OCI-LY7 (cell line): Measurements from ENCODE around the gene GCM1. TPM values are rescaled to one million over a fixed set of nuclear protein-coding genes. Genes with fewer than 3 reads are reported as not detected.

Source experiments
- BruUV-seq: library from RNA; stranded (reverse); fragments of 400-500 nt; replicated peaks from 2 replicates; lab custom pipeline; 2021; lab: Mats Ljungman, UMichigan
- CTCF ChIA-PET: fragments of 300-600 bp; sonication (Branson Sonifier 250); formaldehyde crosslinking; loops from one replicate; lab custom pipeline; 2022; ENCODE audit warnings: antibody characterized with exemption; ENCODE audit not compliant: unreplicated experiment; lab: Charles Lee
- POLR2A ChIA-PET: fragments of 300-600 bp; sonication (Branson Sonifier 250); formaldehyde crosslinking; loops from one replicate; lab custom pipeline; 2022; ENCODE audit warnings: antibody characterized with exemption; lab: Charles Lee
- DNase-seq: peaks from one replicate; pipeline ENCODE4 v3.0.0-alpha.2; 2015; ENCODE audit warnings: low spot score
- H2AFZ ChIP-seq: fragments of 200-600 bp; sonication (generic), shearing (Covaris generic); 2 replicates; pipeline ENCODE4 v1.6.1; 2014; ENCODE audit warnings: mild to moderate bottlenecking, antibody characterized with exemption, low read length, moderate library complexity
- H3K27ac ChIP-seq: fragments of 200-600 bp; sonication (generic); 2 replicates; pipeline ENCODE4 v1.5.1; 2014; ENCODE audit warnings: mixed run types, low read depth, mild to moderate bottlenecking, moderate library complexity, low read length, inconsistent platforms; ENCODE audit not compliant: poor library complexity, severe bottlenecking
- H3K36me3 ChIP-seq: fragments of 200-600 bp; sonication (generic); 2 replicates; pipeline ENCODE4 v1.6.1; 2014; ENCODE audit warnings: mild to moderate bottlenecking, antibody characterized with exemption, low read length, moderate library complexity, mixed read lengths; ENCODE audit not compliant: insufficient read depth
- H3K4me1 ChIP-seq: fragments of 200-600 bp; sonication (generic); 2 replicates; pipeline ENCODE4 v1.5.1; 2014; ENCODE audit warnings: mild to moderate bottlenecking, low read length; ENCODE audit not compliant: insufficient read depth, poor library complexity, severe bottlenecking
- H3K4me2 ChIP-seq: fragments of 200-600 bp; sonication (generic); 2 replicates; pipeline ENCODE4 v1.6.1; 2014; ENCODE audit warnings: mild to moderate bottlenecking, low read length
- H3K4me3 ChIP-seq: fragments of 200-600 bp; sonication (generic); 2 replicates; pipeline ENCODE4 v1.5.1; 2014; ENCODE audit warnings: mild to moderate bottlenecking, low read depth, low read length; ENCODE audit not compliant: poor library complexity, severe bottlenecking
- H3K79me2 ChIP-seq: fragments of 200-600 bp; sonication (generic); 2 replicates; pipeline ENCODE4 v1.6.1; 2016; ENCODE audit warnings: low read depth, mild to moderate bottlenecking, low read length, moderate library complexity, mixed read lengths; ENCODE audit not compliant: insufficient read depth
- H3K9me2 ChIP-seq: fragments of 200-600 bp; sonication (generic); 2 replicates; pipeline ENCODE4 v1.6.1; 2016; ENCODE audit warnings: mild to moderate bottlenecking, low read length, mixed read lengths; ENCODE audit not compliant: insufficient read depth
- H3K9me3 ChIP-seq: fragments of 200-600 bp; sonication (generic); 2 replicates; pipeline ENCODE4 v1.6.1; 2014; ENCODE audit warnings: mild to moderate bottlenecking, mixed run types, low read length, mixed read lengths
- H4K20me1 ChIP-seq: fragments of 200-600 bp; sonication (generic); 2 replicates; pipeline ENCODE4 v1.6.1; 2014; ENCODE audit warnings: mild to moderate bottlenecking, antibody characterized with exemption, low read length, moderate library complexity, mixed read lengths; ENCODE audit not compliant: insufficient read depth
- EZH2phosphoT487 ChIP-seq: fragments of 200-600 bp; sonication (generic); IDR thresholded peaks from 2 replicates; pipeline ENCODE4 v1.6.1; 2018; ENCODE audit warnings: low read depth, borderline replicate concordance, mild to moderate bottlenecking, mixed run types, antibody characterized with exemption, low read length, moderate library complexity, mixed read lengths
- intact Hi-C: fragments of 100-400 bp; cut with micrococcal nuclease; formaldehyde crosslinking; loops from one replicate; pipeline ENCODE4 v1.10.0; 2022; ENCODE audit not compliant: unreplicated experiment
- total RNA-seq, 2 experiments: library from RNA; depleted of rRNA in 1 of 2; stranded (reverse); fragments of >200 nt in 1 of 2; shearing (Covaris generic) in 1 of 2; gene quantifications; 2 replicates each; pipeline ENCODE4 v1.2.3, GENCODE V29; 2014 to 2022
- TF ChIP-seq, protein P1 (sequence below): fragments of 200-600 bp; sonication (generic); conservative IDR thresholded peaks from 2 replicates; pipeline ENCODE4 v1.5.1; 2014; ENCODE audit warnings: mild to moderate bottlenecking, antibody characterized with exemption, low read length, moderate library complexity, mixed read lengths

Gene GCM1
- total RNA-seq, 2 experiments from 2014 or later, result not detected

GRCh38 chr6:53180678-53181077, 32.0 kb upstream of the GCM1 start:
- Histone ChIP-seq H3K79me2 (no peaks in the 10 kb centered on the region), H2AFZ (no peak overlapping the region), H3K36me3 (no peaks in the 10 kb centered on the region), H3K9me3 (no peaks in the 10 kb centered on the region), H3K27ac (no peak overlapping the region), H4K20me1 (no peaks in the 10 kb centered on the region), H3K4me3 (no peak overlapping the region), H3K9me2 (no peaks in the 10 kb centered on the region), H3K4me1 (peaks cover 8% of the 10 kb centered on the region), H3K4me2 (no peak overlapping the region)
- TF ChIP-seq, protein P1, sequence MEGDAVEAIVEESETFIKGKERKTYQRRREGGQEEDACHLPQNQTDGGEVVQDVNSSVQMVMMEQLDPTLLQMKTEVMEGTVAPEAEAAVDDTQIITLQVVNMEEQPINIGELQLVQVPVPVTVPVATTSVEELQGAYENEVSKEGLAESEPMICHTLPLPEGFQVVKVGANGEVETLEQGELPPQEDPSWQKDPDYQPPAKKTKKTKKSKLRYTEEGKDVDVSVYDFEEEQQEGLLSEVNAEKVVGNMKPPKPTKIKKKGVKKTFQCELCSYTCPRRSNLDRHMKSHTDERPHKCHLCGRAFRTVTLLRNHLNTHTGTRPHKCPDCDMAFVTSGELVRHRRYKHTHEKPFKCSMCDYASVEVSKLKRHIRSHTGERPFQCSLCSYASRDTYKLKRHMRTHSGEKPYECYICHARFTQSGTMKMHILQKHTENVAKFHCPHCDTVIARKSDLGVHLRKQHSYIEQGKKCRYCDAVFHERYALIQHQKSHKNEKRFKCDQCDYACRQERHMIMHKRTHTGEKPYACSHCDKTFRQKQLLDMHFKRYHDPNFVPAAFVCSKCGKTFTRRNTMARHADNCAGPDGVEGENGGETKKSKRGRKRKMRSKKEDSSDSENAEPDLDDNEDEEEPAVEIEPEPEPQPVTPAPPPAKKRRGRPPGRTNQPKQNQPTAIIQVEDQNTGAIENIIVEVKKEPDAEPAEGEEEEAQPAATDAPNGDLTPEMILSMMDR, result no peak
- TF ChIP-seq EZH2phosphoT487, result no peak
- intact Hi-C loops, result no loop called here
- no peak for DNase-seq
- BruUV-seq, result no TSS peak
- POLR2A ChIA-PET, result interaction anchor here (0.5 to 1.1 kb wide), 2 partner anchors 14 to 142 kb away, joined by 3 read pairs; no protein-coding TSS in a partner anchor
- CTCF ChIA-PET, result no interaction called here

- ChIA-PET POLR2A (interaction anchor here (0.5 to 1.1 kb wide), 2 partner anchors 14 to 142 kb away, joined by 3 read pairs; no protein-coding TSS in a partner anchor), CTCF (interaction anchor here (0.7 kb wide), 1 partner anchor 8 kb away, joined by 3 read pairs; no protein-coding TSS in a partner anchor)
- Histone ChIP-seq H3K9me3 (no peaks in the 10 kb centered on the region), H3K27ac (no peak overlapping the region), H2AFZ (peak overlapping the region; percentile 42; the same call in 1 of the 2 replicates), H3K79me2 (no peaks in the 10 kb centered on the region), H3K9me2 (no peaks in the 10 kb centered on the region), H3K4me3 (no peak overlapping the region), H4K20me1 (no peaks in the 10 kb centered on the region), H3K36me3 (no peaks in the 10 kb centered on the region), H3K4me2 (peak overlapping the region; percentile 30; the same call in 1 of the 2 replicates), H3K4me1 (peaks cover 8% of the 10 kb centered on the region)
- no TSS peak for BruUV-seq
- DNase-seq, result peak; percentile 34
- intact Hi-C loops, result no loop called here
- no peak for TF ChIP-seq EZH2phosphoT487
- TF ChIP-seq, protein P1, result no peak
Observed at GRCh38 chr6:53179961-53180651, 31.5 kb upstream of the GCM1 start.

DNA sequence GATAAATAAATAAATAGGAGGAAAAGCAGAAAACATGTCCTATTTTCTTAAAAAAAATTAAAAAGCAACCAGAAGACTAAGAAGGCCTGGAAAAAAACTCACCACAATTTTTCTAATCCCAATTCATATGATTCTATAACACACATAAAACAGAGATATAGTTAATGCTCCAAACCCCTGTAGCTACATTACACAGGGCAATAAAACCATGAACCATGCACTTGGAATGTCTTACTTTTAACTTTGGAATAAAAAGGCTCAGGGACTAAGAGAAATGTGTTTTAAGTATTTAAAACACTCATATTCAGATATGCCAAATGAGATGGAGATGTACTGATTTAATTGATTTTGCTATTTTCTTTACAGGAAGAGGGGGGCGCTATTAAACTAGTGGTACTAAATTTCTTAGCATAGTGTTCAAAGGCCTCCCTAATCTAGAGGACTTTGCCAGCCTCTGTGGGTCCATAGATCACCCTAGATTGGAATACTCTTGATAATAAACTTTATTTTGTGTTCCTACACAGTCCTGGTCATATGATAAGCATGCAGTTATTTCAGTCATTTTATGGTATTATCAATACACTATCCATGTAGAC, 30.3 kb upstream of the GCM1 start:
- intact Hi-C loops, result no loop called here
- no peak for DNase-seq

More for the DNA sequence above, 30.3 kb upstream of the GCM1 start:
- H4K20me1 ChIP-seq, result no peaks in the 10 kb centered on the region
- no peaks in the 10 kb centered on the region for H3K79me2 ChIP-seq
- no peak overlapping the region for H2AFZ ChIP-seq
- no peak overlapping the region for H3K27ac ChIP-seq
- TF ChIP-seq EZH2phosphoT487, result no peak
- TF ChIP-seq, protein P1, result peak; percentile 62
- CTCF ChIA-PET, result no interaction called here
- no peaks in the 10 kb centered on the region for H3K36me3 ChIP-seq
- no peak overlapping the region for H3K4me3 ChIP-seq
- no peaks in the 10 kb centered on the region for H3K9me3 ChIP-seq
- H3K4me2 ChIP-seq, result no peak overlapping the region
- H3K9me2 ChIP-seq, result no peaks in the 10 kb centered on the region
- POLR2A ChIA-PET, result interaction anchor here (0.7 kb wide), 1 partner anchor 181 kb away, joined by 3 read pairs; no protein-coding TSS in a partner anchor
- no TSS peak for BruUV-seq
- peaks cover 8% of the 10 kb centered on the region for H3K4me1 ChIP-seq
